G401 (cell line): ENCODE measurements around the gene EVC. TPM values are rescaled to one million over a fixed set of nuclear protein-coding genes. Genes with fewer than 3 reads are reported as not detected.
"Not testable (repeated sequence)": the region's sequence is repeated elsewhere in the genome, so short reads cannot be mapped to it uniquely, and the experiment has no call there.

Experiments
- DNase-seq: peaks from one replicate; pipeline ENCODE4 v3.0.0-alpha.2; 2015; ENCODE audit warnings: low spot score
- in situ Hi-C: cut with HindIII; loops from 2 replicates; pipeline ENCODE4 v1.10.0; 2016; ENCODE audit warnings: low sequenced_read_pairs, mixed read lengths
- total RNA-seq: library from RNA; depleted of rRNA; stranded (reverse); fragments of >200 nt; shearing (Covaris generic); gene quantifications from 2 replicates; pipeline ENCODE4 v1.2.3, GENCODE V29; 2014; rRNA removed

The EVC gene
- total RNA-seq, 1 experiment from 2014 or later: 10.2 TPM

GRCh38 chr4:5852523-5853202 lies 141.7 kb downstream of the EVC start:
- no peak for DNase-seq
- in situ Hi-C loops: no loop called here

GRCh38 chr4:5854929-5855328 lies 143.9 kb downstream of the EVC start:
- no peak for DNase-seq
- in situ Hi-C loops: no loop called here

- DNase-seq, in situ Hi-C loops: not testable (repeated sequence)
Observed at GRCh38 chr4:5856362-5856761, 145.4 kb downstream of the EVC start.

GRCh38 chr4:5857199-5857598 lies 146.2 kb downstream of the EVC start:
- in situ Hi-C loops: no loop called here
- DNase-seq: no peak

GRCh38 chr4:5858020-5858769 lies 147.2 kb downstream of the EVC start:
- in situ Hi-C loops: no loop called here
- DNase-seq: no peak

- no peak for DNase-seq
- in situ Hi-C loops: no loop called here
Observed at GRCh38 chr4:5863461-5864113, 152.6 kb downstream of the EVC start.

Other genes starting within 250 kb of the EVC start
- 3.6 and 4.9 TPM in 2 replicates for gene EVC2, start 2.6 kb upstream of the EVC start, total RNA-seq
- gene CRMP1, start 181.9 kb downstream of the EVC start, total RNA-seq: 1.4 TPM in 1 of 2 replicates, not detected in the other